Activated naive CD8-positive, alpha-beta T cell treated with anti-CD3 and anti-CD28 coated beads for 36 hours (primary cell): Measurements from ENCODE around the gene FCHSD1. TPM values are rescaled to one million over a fixed set of nuclear protein-coding genes. Genes with fewer than 3 reads are reported as not detected.

ENCODE experiments used
- DNase-seq: peaks from one replicate; pipeline ENCODE4 v3.0.0; 2021
- H3K27ac Mint-ChIP-seq: one replicate; pipeline ENCODE4 v1.8.0; 2022; ENCODE audit warnings: mild to moderate bottlenecking, moderate library complexity, mixed read lengths
- H3K27me3 Mint-ChIP-seq: one replicate; pipeline ENCODE4 v1.8.0; 2022; ENCODE audit warnings: mild to moderate bottlenecking, mixed read lengths
- H3K36me3 Mint-ChIP-seq: one replicate; pipeline ENCODE4 v1.8.0; 2021; ENCODE audit warnings: mild to moderate bottlenecking, mixed read lengths
- H3K4me1 Mint-ChIP-seq: one replicate; pipeline ENCODE4 v1.8.0; 2021; ENCODE audit warnings: mixed read lengths
- H3K4me3 Mint-ChIP-seq: one replicate; pipeline ENCODE4 v1.8.0; 2022; ENCODE audit warnings: mild to moderate bottlenecking, moderate library complexity, mixed read lengths
- H3K9me3 Mint-ChIP-seq: one replicate; pipeline ENCODE4 v1.8.0; 2022; ENCODE audit warnings: mixed read lengths
- total RNA-seq, 2 experiments: library from RNA; stranded (reverse); gene quantifications; one replicate each; pipeline ENCODE4 v1.2.3, GENCODE V29; 2021

Gene FCHSD1
- total RNA-seq, 2 experiments from 2014 or later = 22.4 to 24.8 TPM

- Mint-ChIP-seq H3K27ac (peak overlapping the region; percentile 75), H3K4me1 (peaks cover 69% of the 10 kb centered on the region), H3K4me3 (no peak overlapping the region), H3K9me3 (peaks cover 1% of the 10 kb centered on the region), H3K36me3 (peaks cover 31% of the 10 kb centered on the region), H3K27me3 (no peaks in the 10 kb centered on the region)
- no peak for DNase-seq
Observed at GRCh38 chr5:141598391-141599345, 52.5 kb downstream of the FCHSD1 start.

GRCh38 chr5:141597814-141598213 lies 53.4 kb downstream of the FCHSD1 start:
- Mint-ChIP-seq H3K4me1 (peaks cover 65% of the 10 kb centered on the region), H3K4me3 (no peak overlapping the region), H3K36me3 (peaks cover 30% of the 10 kb centered on the region), H3K27ac (no peak overlapping the region), H3K9me3 (peaks cover 1% of the 10 kb centered on the region), H3K27me3 (no peaks in the 10 kb centered on the region)
- no peak for DNase-seq

GRCh38 chr5:141597394-141597793 lies 53.8 kb downstream of the FCHSD1 start:
- peaks cover 65% of the 10 kb centered on the region for H3K4me1 Mint-ChIP-seq
- H3K9me3 Mint-ChIP-seq = peaks cover 1% of the 10 kb centered on the region
- no peak overlapping the region for H3K4me3 Mint-ChIP-seq
- H3K36me3 Mint-ChIP-seq = peaks cover 28% of the 10 kb centered on the region
- no peak overlapping the region for H3K27ac Mint-ChIP-seq
- H3K27me3 Mint-ChIP-seq = no peaks in the 10 kb centered on the region
- no peak for DNase-seq

- peaks cover 64% of the 10 kb centered on the region for H3K4me1 Mint-ChIP-seq
- H3K27ac Mint-ChIP-seq = peak overlapping the region; percentile 78
- peaks cover 26% of the 10 kb centered on the region for H3K36me3 Mint-ChIP-seq
- peak overlapping the region; percentile 43 for H3K4me3 Mint-ChIP-seq
- peaks cover 1% of the 10 kb centered on the region for H3K9me3 Mint-ChIP-seq
- H3K27me3 Mint-ChIP-seq = no peaks in the 10 kb centered on the region
- no peak for DNase-seq
Observed at GRCh38 chr5:141596867-141597266, 54.4 kb downstream of the FCHSD1 start.

DNA sequence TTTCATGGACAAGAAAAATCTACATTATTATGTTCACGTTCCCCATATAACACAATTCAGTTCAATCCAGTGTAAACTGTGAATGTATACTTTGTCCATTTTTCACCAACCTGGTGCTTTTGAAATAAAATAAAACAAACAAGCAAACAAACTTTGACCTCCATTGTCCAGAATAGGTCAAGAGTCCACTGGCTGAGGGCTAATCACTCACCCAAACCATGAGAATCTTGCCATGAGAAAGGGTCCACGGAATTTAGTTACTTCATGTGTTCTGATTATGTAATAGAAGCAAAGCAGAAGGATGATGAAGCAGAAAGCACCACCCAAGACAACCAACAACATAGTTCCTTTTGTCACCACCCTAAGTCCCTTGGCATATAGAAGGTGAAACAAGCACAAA lies 61.1 kb downstream of the FCHSD1 start:
- Mint-ChIP-seq H3K27ac (no peak overlapping the region), H3K4me1 (peaks cover 30% of the 10 kb centered on the region)

More for the DNA sequence above, 61.1 kb downstream of the FCHSD1 start:
- Mint-ChIP-seq H3K4me3 (no peak overlapping the region), H3K27me3 (no peaks in the 10 kb centered on the region), H3K9me3 (no peaks in the 10 kb centered on the region), H3K36me3 (peaks cover 15% of the 10 kb centered on the region)
- no peak for DNase-seq

Other genes starting within 250 kb of the FCHSD1 start
- not detected for gene PCDHGA9, start 248.6 kb downstream of the FCHSD1 start, total RNA-seq
- gene PCDHGB6, start 243.4 kb downstream of the FCHSD1 start, total RNA-seq = not detected
- gene PCDHGA10, start 238.4 kb downstream of the FCHSD1 start, total RNA-seq = under 1 TPM in 1 of 2 experiments, not detected in 1; 0.06 TPM
- not detected for gene PCDHGB7, start 233.7 kb downstream of the FCHSD1 start, total RNA-seq
- under 1 TPM in 1 of 2 experiments, not detected in 1; 0.06 TPM for gene PCDHGA11, start 230.4 kb downstream of the FCHSD1 start, total RNA-seq
- gene PCDHGA12, start 220.9 kb downstream of the FCHSD1 start, total RNA-seq = under 1 TPM in 1 of 2 experiments, not detected in 1; 0.08 TPM
- gene PCDHGC3, start 175.5 kb downstream of the FCHSD1 start, total RNA-seq = under 1 TPM in 1 of 2 experiments, not detected in 1; 0.33 TPM
- gene PCDHGC4, start 166.4 kb downstream of the FCHSD1 start, total RNA-seq = not detected
- gene PCDHGC5, start 162.3 kb downstream of the FCHSD1 start, total RNA-seq = not detected
- gene DIAPH1, start 32.4 kb downstream of the FCHSD1 start, total RNA-seq = 100 to 1,000 TPM; 214 to 220 TPM
- 10 to 100 TPM; 83.4 to 84.6 TPM for gene HDAC3, start 14.6 kb downstream of the FCHSD1 start, total RNA-seq
- 10 to 100 TPM; 26.8 to 27.3 TPM for gene RELL2, start 14.4 kb downstream of the FCHSD1 start, total RNA-seq
- gene ARAP3, start 30.8 kb upstream of the FCHSD1 start, total RNA-seq = 1 to 10 TPM; 4.1 to 5.7 TPM
- not detected for gene PCDH1, start 227.0 kb upstream of the FCHSD1 start, total RNA-seq